Parathyroid adenoma (tissue), 2 donors: ENCODE measurements around the gene SLC25A22.

Experiments used
- H2AFZ ChIP-seq: fragments of 300-600 bp; sonication (generic); one replicate; pipeline ENCODE4 v1.7.0; 2017; ENCODE audit warnings: antibody characterized with exemption, mild to moderate bottlenecking
- H3K27ac ChIP-seq: fragments of 300-600 bp; sonication (generic); one replicate; pipeline ENCODE4 v1.7.0; 2017
- H3K27me3 ChIP-seq: fragments of 300-600 bp; sonication (generic); one replicate; pipeline ENCODE4 v1.7.0; 2017; ENCODE audit warnings: low read length; ENCODE audit not compliant: control insufficient read depth, insufficient read depth
- H3K36me3 ChIP-seq: fragments of 300-600 bp; sonication (generic); one replicate; pipeline ENCODE4 v1.7.0; 2017; ENCODE audit warnings: low read length; ENCODE audit not compliant: control insufficient read depth, insufficient read depth
- H3K4me1 ChIP-seq: fragments of 300-600 bp; sonication (generic); one replicate; pipeline ENCODE4 v1.7.0; 2017; ENCODE audit warnings: control low read depth
- H3K4me2 ChIP-seq: fragments of 300-600 bp; sonication (generic); one replicate; pipeline ENCODE4 v1.7.0; 2017; ENCODE audit warnings: low read length
- H3K4me3 ChIP-seq: fragments of 300-600 bp; sonication (generic); one replicate; pipeline ENCODE4 v1.7.0; 2017; ENCODE audit warnings: low read depth, low read length
- H3K79me2 ChIP-seq: fragments of 300-600 bp; sonication (generic); one replicate; pipeline ENCODE4 v1.7.0; 2017; ENCODE audit warnings: control low read depth
- H3K9ac ChIP-seq: fragments of 300-600 bp; sonication (generic); one replicate; pipeline ENCODE4 v1.7.0; 2017; ENCODE audit warnings: mild to moderate bottlenecking
- H3K9me3 ChIP-seq: fragments of 300-600 bp; sonication (generic); one replicate; pipeline ENCODE4 v1.7.0; 2017; ENCODE audit warnings: low read length; ENCODE audit not compliant: control insufficient read depth
- TF ChIP-seq, protein P1 (sequence below): fragments of 300-600 bp; sonication (generic); IDR thresholded peaks from one replicate; pipeline ENCODE4 v1.7.0; 2017; ENCODE audit warnings: antibody characterized with exemption, mild to moderate bottlenecking
- donor health status: primary hyperparathyroidism.

The SLC25A22 gene

DNA sequence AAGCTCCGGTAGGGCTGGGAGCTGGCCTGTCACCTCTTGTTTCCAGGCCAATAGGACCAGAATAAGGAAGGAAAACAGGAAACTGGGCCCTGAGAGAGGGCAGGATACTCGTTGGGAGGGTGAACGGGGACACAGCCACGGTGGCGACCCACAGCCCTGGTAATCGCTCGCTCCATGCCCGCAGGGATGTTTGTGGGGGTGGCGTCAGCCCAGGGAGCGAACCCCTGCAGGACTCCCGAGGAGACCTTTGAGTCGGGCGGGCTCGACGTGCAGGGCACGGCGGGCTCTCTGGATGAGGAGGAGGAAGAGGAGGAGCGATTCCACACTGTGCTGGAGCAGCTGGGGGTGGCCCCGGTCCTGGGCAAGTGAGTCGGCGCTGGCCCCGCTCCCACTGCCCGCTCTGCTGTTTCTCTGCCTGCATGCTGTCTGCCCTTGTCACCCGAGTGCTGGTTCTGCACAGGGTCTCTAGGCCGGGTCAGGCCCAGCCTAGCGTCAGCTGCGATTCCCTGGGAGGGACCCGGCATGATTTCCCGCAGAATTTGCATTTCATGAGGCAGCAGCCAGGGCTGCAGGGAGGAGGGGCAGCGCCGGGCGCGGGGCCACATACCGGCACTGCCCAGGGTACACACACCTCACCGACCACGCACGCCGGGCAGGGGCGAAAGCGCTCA, 31.2 kb upstream of the SLC25A22 start:
- H3K9me3 ChIP-seq, result no peaks in the 10 kb centered on the region
- no peaks in the 10 kb centered on the region for H3K27me3 ChIP-seq
- no peak overlapping the region for H3K9ac ChIP-seq
- TF ChIP-seq, protein P1, sequence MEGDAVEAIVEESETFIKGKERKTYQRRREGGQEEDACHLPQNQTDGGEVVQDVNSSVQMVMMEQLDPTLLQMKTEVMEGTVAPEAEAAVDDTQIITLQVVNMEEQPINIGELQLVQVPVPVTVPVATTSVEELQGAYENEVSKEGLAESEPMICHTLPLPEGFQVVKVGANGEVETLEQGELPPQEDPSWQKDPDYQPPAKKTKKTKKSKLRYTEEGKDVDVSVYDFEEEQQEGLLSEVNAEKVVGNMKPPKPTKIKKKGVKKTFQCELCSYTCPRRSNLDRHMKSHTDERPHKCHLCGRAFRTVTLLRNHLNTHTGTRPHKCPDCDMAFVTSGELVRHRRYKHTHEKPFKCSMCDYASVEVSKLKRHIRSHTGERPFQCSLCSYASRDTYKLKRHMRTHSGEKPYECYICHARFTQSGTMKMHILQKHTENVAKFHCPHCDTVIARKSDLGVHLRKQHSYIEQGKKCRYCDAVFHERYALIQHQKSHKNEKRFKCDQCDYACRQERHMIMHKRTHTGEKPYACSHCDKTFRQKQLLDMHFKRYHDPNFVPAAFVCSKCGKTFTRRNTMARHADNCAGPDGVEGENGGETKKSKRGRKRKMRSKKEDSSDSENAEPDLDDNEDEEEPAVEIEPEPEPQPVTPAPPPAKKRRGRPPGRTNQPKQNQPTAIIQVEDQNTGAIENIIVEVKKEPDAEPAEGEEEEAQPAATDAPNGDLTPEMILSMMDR, result no peak
- no peak overlapping the region for H3K27ac ChIP-seq
- H3K4me1 ChIP-seq, result peaks cover 2% of the 10 kb centered on the region
- H2AFZ ChIP-seq, result no peak overlapping the region
- peak overlapping the region; percentile 57 for H3K4me2 ChIP-seq
- H3K79me2 ChIP-seq, result no peaks in the 10 kb centered on the region
- H3K4me3 ChIP-seq, result peak overlapping the region; percentile 22
- no peaks in the 10 kb centered on the region for H3K36me3 ChIP-seq

DNA sequence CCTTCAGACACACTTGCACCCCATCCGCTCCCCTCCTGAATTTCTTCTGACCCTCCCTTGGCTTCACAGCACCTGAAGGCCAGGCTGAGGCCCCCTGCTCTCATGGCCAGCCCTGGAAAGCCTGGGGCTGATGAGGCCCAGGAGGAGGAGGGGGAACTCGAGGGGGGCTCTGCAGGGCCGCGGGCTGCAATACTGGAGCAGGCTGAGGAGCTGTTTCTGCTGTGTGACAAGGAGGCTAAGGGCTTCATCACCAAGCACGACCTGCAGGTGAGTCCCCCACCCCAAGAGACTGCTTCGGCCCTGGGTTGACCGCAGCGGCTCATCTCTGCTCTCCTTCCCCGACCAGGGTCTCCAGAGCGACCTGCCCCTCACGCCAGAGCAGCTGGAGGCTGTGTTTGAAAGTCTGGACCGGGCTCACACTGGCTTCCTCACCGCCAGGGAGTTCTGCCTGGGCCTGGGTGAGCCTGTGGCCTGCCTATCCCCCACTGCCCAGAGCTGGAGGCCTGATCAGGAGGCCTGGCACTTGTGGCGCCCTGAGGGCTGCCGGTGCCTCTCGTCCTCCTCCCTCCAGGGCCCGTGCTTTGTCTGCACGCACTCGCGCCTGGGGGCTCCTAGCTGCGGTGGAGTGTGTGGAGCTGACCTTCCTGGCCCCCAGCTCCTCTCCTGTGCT, 30.6 kb upstream of the SLC25A22 start:
- Histone ChIP-seq H3K4me2 (no peak overlapping the region), H3K27ac (no peak overlapping the region), H3K36me3 (no peaks in the 10 kb centered on the region), H3K4me1 (peaks cover 2% of the 10 kb centered on the region), H3K4me3 (no peak overlapping the region), H3K27me3 (no peaks in the 10 kb centered on the region), H3K9me3 (no peaks in the 10 kb centered on the region), H3K9ac (no peak overlapping the region), H3K79me2 (no peaks in the 10 kb centered on the region), H2AFZ (no peak overlapping the region)
- TF ChIP-seq, protein P1, result no peak

DNA sequence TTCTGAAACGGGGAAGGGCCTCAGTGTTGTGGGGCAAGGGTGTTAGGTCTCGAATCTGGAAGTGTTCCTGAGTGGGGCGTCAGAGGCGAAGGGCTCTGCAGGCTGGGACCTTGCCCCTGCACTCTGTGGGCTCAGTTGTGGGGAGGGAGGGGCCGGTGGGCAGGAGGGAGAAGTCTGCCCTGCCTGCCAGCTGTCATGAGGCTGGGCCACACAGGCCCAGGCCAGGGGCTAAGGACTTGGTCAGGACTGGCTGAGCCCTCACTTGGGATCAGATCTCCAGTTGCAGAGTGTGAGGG, 29.8 kb upstream of the SLC25A22 start, which contains the start of gene CRACR2B:
Gene CRACR2B (plus strand): TSS at position 23 of the 296 bp plus-strand sequence. CDS start 689 bp downstream, outside the sequence.
- TF ChIP-seq, protein P1, result no peak
- Histone ChIP-seq H3K4me3 (peak within 1 kb of the TSS; percentile 49), H3K4me1 (peaks cover 2% of the 10 kb centered on the region), H3K4me2 (peak within 1 kb of the TSS; percentile 77), H3K9ac (no peak within 1 kb of the TSS), H3K9me3 (no peaks in the 10 kb centered on the region), H2AFZ (peak within 1 kb of the TSS; percentile 63), H3K27ac (no peak within 1 kb of the TSS), H3K27me3 (no peaks in the 10 kb centered on the region), H3K36me3 (no peaks in the 10 kb centered on the region), H3K79me2 (no peaks in the 10 kb centered on the region)

DNA sequence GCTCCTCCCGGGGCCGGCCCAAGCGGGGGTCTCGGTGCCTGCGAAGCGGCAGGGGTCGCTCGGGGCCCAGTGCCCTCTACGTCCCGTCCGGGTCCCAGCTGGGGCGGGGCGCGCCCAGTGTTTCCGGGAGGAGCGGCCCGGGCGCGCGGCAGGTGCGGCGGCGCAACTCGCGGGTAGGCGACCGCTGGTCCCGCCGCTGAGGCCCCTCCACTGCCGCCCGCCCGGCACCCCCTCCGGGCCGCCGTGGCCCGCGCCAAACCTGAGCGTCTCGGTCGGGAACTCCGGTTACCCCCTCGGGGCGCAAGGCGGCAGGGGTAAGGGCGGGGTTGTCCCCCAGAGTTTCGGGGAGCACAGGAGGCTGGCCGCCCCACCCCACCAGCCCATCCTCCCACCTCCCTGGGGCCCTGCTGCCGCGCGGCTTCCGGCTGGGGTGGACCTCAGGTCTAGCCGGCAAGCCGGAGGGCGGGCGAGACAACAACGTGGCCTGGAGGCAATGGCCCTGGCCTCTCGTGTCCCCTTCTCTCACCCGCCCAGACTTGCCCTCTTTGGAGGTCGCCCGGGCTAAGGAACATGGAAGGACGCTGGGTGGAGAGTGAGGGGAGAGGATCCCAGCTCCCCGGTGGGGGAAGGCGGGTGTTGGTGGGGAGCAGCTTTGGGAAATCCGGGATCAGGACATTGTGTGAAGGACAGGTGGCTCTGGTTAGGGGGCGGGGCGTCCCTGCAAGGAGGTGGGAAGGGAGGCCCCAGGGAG, 29.2 kb upstream of the SLC25A22 start:
- H3K4me2 ChIP-seq, result peak overlapping the region; percentile 77
- peaks cover under 1% of the 10 kb centered on the region for H3K4me1 ChIP-seq
- H3K9me3 ChIP-seq, result no peaks in the 10 kb centered on the region
- no peaks in the 10 kb centered on the region for H3K27me3 ChIP-seq
- no peak overlapping the region for H3K9ac ChIP-seq
- H3K27ac ChIP-seq, result no peak overlapping the region
- no peaks in the 10 kb centered on the region for H3K36me3 ChIP-seq
- H3K4me3 ChIP-seq, result peak overlapping the region; percentile 49
- peak overlapping the region; percentile 63 for H2AFZ ChIP-seq
- TF ChIP-seq, protein P1, result no peak
- H3K79me2 ChIP-seq, result no peaks in the 10 kb centered on the region
